SK-N-SH (cell line): ENCODE data around the gene PLXNA4.

Experiments
- CTCF ChIP-seq: fragments of 200-600 bp; sonication (generic); IDR thresholded peaks from 2 replicates; pipeline ENCODE4 v1.6.1; 2017; ENCODE audit warnings: antibody characterized with exemption, mild to moderate bottlenecking, moderate library complexity
- FOSL2 ChIP-seq: IDR thresholded peaks from 2 replicates; pipeline ENCODE4 v1.4.0; 2012; ENCODE audit warnings: low read depth, mild to moderate bottlenecking, moderate library complexity, borderline replicate concordance
- IRF3 ChIP-seq: fragments of 150-350 bp; IDR thresholded peaks from 2 replicates; pipeline ENCODE4 v1.6.1; 2016; ENCODE audit warnings: mild to moderate bottlenecking, low read depth, low read length
- MAX ChIP-seq: IDR thresholded peaks from 2 replicates; pipeline ENCODE4 v1.4.0; 2012; ENCODE audit warnings: low read depth
- MXI1 ChIP-seq: IDR thresholded peaks from 2 replicates; pipeline ENCODE4 v1.6.1; 2012; ENCODE audit warnings: mild to moderate bottlenecking, low read depth, low read length, improper control_type of control experiment
- TAF1 ChIP-seq: IDR thresholded peaks from 2 replicates; pipeline ENCODE4 v1.6.1; 2012; ENCODE audit warnings: low read depth, mild to moderate bottlenecking, low read length, moderate library complexity, borderline replicate concordance

- TF ChIP-seq CTCF (no peak), MXI1 (no peak), IRF3 (no peak), TAF1 (no peak), FOSL2 (no peak), MAX (no peak)
Measured at GRCh38 chr7:132179080-132179430, 397.2 kb downstream of the PLXNA4 start.
